ENCODE measurements around the gene GPR150. TPM values are rescaled to one million over a fixed set of nuclear protein-coding genes. Genes with fewer than 3 reads are reported as not detected.

The GPR150 gene
- total and polyA plus RNA-seq, 10 of the 15 experiments (the other 5 are each of a cell fraction or from before 2014, with no cell fraction given), result 0.08 to 1.1 (median 0.37) TPM; not detected in 1

- Histone ChIP-seq H3K4me3 (0 out of 2 replicates have a peak overlapping the region, but pooled peaks have one; percentile 26), H3K27me3 (replicated peaks in 1 of 2; ENCODE audit: control insufficient read depth in 2 of 2, insufficient read depth in 2 of 2, low read length in 1 of 2) (no peaks in the 10 kb centered on the region), H3K9ac (ENCODE audit: control insufficient read depth, insufficient read depth, low read length) (no peak overlapping the region), H2AFZ (ENCODE audit: control insufficient read depth, low read depth, low read length) (peak overlapping the region; percentile 24; the same call in 1 of the 2 replicates), H3K9me3 (replicated peaks; ENCODE audit: control insufficient read depth, insufficient read depth, low read length) (no peaks in the 10 kb centered on the region), H3K4me1 (ENCODE audit: control insufficient read depth, insufficient read depth, low read length) (peaks cover 5% of the 10 kb centered on the region), H4K20me1 (ENCODE audit: control insufficient read depth, insufficient read depth) (no peaks in the 10 kb centered on the region), H3K79me2 (ENCODE audit: control insufficient read depth, insufficient read depth, low read length) (no peaks in the 10 kb centered on the region), H3K36me3 (ENCODE audit: control insufficient read depth in 2 of 2, insufficient read depth in 2 of 2, low read length in 1 of 2) (no peaks in the 10 kb centered on the region), H3K27ac (ENCODE audit: control insufficient read depth, insufficient read depth) (no peak overlapping the region), H3K4me2 (ENCODE audit: control insufficient read depth, insufficient read depth) (peak overlapping the region; percentile 54)
- TF ChIP-seq SPI1 (IDR thresholded peaks at IDR 0.05; ENCODE audit: borderline replicate concordance, insufficient read depth, low read depth, low read length) (peak; percentile 21; the same call in 1 of the 2 replicates), PKNOX1 (IDR thresholded peaks at IDR 0.05) (peak; percentile 23; the same call in 1 of the 2 replicates), MXI1 (IDR thresholded peaks at IDR 0.05; ENCODE audit: low read depth, low read length) (no peak), BACH1 (IDR thresholded peaks at IDR 0.05; ENCODE audit: borderline replicate concordance) (peak; percentile 50; the same call in 1 of the 2 replicates), ATF7 (IDR thresholded peaks at IDR 0.05; ENCODE audit: low read depth) (no peak), CHD4 (IDR thresholded peaks at IDR 0.05) (no peak)
- in situ Hi-C loops (cut with MboI) (no loop called here), intact Hi-C loops (cut with micrococcal nuclease; ENCODE audit: unreplicated experiment) (loop anchor here (2.0 to 10.0 kb wide), 3 partner anchors 81 to 687 kb away; no protein-coding TSS in a partner anchor)
- RAD21 ChIA-PET (ENCODE audit: unreplicated experiment), result interaction anchor here (0.6 to 7.4 kb wide), 10 partner anchors 15 to 221 kb away, joined by 3 to 98 read pairs (median 6); partner anchors contain the start of gene RHOBTB3
- no peak for FAIRE-seq
- BruUV-seq (replicated peaks), result no TSS peak
- CTCF ChIA-PET, result interaction anchor here (0.6 to 8.5 kb wide), 4 partner anchors 16 to 197 kb away, joined by 3 to 206 read pairs (median 56); no protein-coding TSS in a partner anchor
- SMC1A ChIA-PET (ENCODE audit: uncharacterized antibody, unreplicated experiment), result interaction anchor here (0.6 to 7.6 kb wide), 15 partner anchors 11 to 1025 kb away, joined by 3 to 168 read pairs (median 7); partner anchors contain the start of gene GLRX
- ATAC-seq, result peak; percentile 12; the same call in 2 of the 3 replicates
- 15% methylated on average over 12 of the region's 12 CpGs for WGBS (ENCODE audit: insufficient coverage, insufficient replicate concordance, low lambda C conversion rate, missing lambda C conversion rate)
- POLR2A ChIA-PET, result interaction anchor here (0.6 to 2.0 kb wide), 7 partner anchors 82 to 901 kb away, joined by 4 to 12 read pairs (median 7); partner anchors contain the start of genes GLRX and RHOBTB3
- DNase-seq (ENCODE audit: low read depth, low spot score), result no peak
Observed at GRCh38 chr5:95647886-95648860, 28.3 kb downstream of the GPR150 start.

Measured in GM12878 (cell line).